ENCODE measurements around the gene HELB. TPM values are rescaled to one million over a fixed set of nuclear protein-coding genes. Genes with fewer than 3 reads are reported as not detected.

Gene HELB
- total and polyA plus RNA-seq, 2 donors (not counting 3 experiments of a cell fraction or from before 2014, with no cell fraction given) = 0.75 to 4.0 TPM

DNA sequence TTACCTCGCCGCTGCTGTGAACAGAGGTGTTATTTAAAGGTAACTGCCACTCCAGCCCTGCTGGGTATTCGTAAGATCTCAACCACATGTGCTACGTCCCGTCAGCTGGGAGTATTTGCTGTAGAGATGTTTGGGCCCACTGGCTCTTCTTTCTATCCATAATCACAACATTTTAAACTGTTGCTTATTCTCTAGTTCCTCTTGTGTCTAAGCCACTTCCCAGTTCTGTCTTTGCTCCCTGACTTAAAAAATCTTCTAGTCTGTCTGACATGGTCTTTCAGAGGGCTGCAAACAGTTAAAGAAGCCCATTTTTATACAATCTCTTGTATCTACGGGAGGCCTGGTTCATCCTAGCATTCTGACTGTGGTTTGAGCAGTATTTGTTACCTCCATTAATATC lies 33.2 kb upstream of the HELB start:
- no TSS peak for BruUV-seq (replicated peaks)
- Histone ChIP-seq H3K4me2 (ENCODE audit: insufficient read depth, low read length) (no peak overlapping the region), H3K4me3 (replicated peaks in 1 of 3; ENCODE audit: insufficient read depth in 1 of 3, low read depth in 1 of 3, low read length in 3 of 3) (no peak overlapping the region), H4K20me1 (replicated peaks; ENCODE audit: control insufficient read depth, extremely low read depth, insufficient read depth, low read length) (no peaks in the 10 kb centered on the region), H3K27me3 (ENCODE audit: control insufficient read depth in 2 of 2, insufficient read depth in 2 of 2, low read length in 2 of 2) (peaks cover 0 to 8% of the 10 kb centered on the region in 2 experiments), H3K79me2 (ENCODE audit: control insufficient read depth, insufficient read depth, low read length) (no peaks in the 10 kb centered on the region), H3K27ac (ENCODE audit: insufficient read depth, low read depth, low read length) (no peak overlapping the region), H3K9me1 (replicated peaks; ENCODE audit: control insufficient read depth, extremely low read depth, insufficient read depth, low read length) (no peaks in the 10 kb centered on the region), H3K9ac (replicated peaks; ENCODE audit: extremely low read depth, insufficient read depth, low read length) (no peak overlapping the region), H2AFZ (ENCODE audit: low read depth, low read length) (no peak overlapping the region), H3K36me3 (ENCODE audit: control insufficient read depth in 2 of 2, extremely low read depth in 1 of 2, insufficient read depth in 2 of 2, low read length in 2 of 2) (no peaks in the 10 kb centered on the region), H3K4me1 (ENCODE audit: control insufficient read depth, extremely low read depth, insufficient read depth, low read length) (no peaks in the 10 kb centered on the region), H3K9me3 (replicated peaks; ENCODE audit: control insufficient read depth, insufficient read depth, low read length) (no peaks in the 10 kb centered on the region)
- CTCF ChIA-PET = interaction anchor here (0.7 to 3.8 kb wide), 23 partner anchors 8 to 592 kb away, joined by 3 to 47 read pairs (median 6); partner anchors contain the start of genes HELB and TMBIM4
- DNase-seq (ENCODE audit: low read depth, low spot score) = no peak
- intact Hi-C loops (cut with micrococcal nuclease) = loop anchor here (1.0 kb wide), 1 partner anchor 140 kb away; no protein-coding TSS in a partner anchor
- POLR2A ChIA-PET = no interaction called here
- no peak for TF ChIP-seq GATA2 (IDR thresholded peaks at IDR 0.05; ENCODE audit: insufficient read depth, insufficient read length, low read depth, low read length)
- no peak for TF ChIP-seq FOS (IDR thresholded peaks at IDR 0.05; ENCODE audit: borderline replicate concordance, insufficient read depth, low read length)
- TF ChIP-seq, protein P1, sequence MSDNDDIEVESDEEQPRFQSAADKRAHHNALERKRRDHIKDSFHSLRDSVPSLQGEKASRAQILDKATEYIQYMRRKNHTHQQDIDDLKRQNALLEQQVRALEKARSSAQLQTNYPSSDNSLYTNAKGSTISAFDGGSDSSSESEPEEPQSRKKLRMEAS (IDR thresholded peaks at IDR 0.05; ENCODE audit: insufficient read depth, insufficient read length) = no peak
- no peak for TF ChIP-seq EZH2 (IDR thresholded peaks at IDR 0.05; ENCODE audit: borderline replicate concordance, low read depth, low read length, severe bottlenecking)
- TF ChIP-seq POLR2A (IDR thresholded peaks at IDR 0.05; ENCODE audit: low read depth, low read length) = no peak
- TF ChIP-seq, protein P2, sequence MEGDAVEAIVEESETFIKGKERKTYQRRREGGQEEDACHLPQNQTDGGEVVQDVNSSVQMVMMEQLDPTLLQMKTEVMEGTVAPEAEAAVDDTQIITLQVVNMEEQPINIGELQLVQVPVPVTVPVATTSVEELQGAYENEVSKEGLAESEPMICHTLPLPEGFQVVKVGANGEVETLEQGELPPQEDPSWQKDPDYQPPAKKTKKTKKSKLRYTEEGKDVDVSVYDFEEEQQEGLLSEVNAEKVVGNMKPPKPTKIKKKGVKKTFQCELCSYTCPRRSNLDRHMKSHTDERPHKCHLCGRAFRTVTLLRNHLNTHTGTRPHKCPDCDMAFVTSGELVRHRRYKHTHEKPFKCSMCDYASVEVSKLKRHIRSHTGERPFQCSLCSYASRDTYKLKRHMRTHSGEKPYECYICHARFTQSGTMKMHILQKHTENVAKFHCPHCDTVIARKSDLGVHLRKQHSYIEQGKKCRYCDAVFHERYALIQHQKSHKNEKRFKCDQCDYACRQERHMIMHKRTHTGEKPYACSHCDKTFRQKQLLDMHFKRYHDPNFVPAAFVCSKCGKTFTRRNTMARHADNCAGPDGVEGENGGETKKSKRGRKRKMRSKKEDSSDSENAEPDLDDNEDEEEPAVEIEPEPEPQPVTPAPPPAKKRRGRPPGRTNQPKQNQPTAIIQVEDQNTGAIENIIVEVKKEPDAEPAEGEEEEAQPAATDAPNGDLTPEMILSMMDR (IDR thresholded peaks at IDR 0.05; ENCODE audit: extremely low read depth in 1 of 2, insufficient read depth in 1 of 2, low read depth in 1 of 2, low read length in 2 of 2) = no peak
- no peak for TF ChIP-seq POLR2AphosphoS5 (IDR thresholded peaks at IDR 0.05; ENCODE audit: insufficient read depth, low read depth, low read length)
- TF ChIP-seq JUN (IDR thresholded peaks at IDR 0.05; ENCODE audit: borderline replicate concordance, insufficient read depth, insufficient read length, low read depth) = no peak
- no peak for TF ChIP-seq MYC (IDR thresholded peaks at IDR 0.05; ENCODE audit: low read depth, low read length)
- dilution Hi-C loops (cut with MboI; ENCODE audit: extremely low pct_ligation_motif_present, low sequenced_read_pairs) = no loop called here
- FAIRE-seq = no peak
